ENCODE measurements around the gene KIAA1755.
"Not testable (repeated sequence)": the region's sequence is repeated elsewhere in the genome, so short reads cannot be mapped to it uniquely, and the experiment has no call there.

Gene KIAA1755

GRCh38 chr20:38286586-38287531 is 26.3 kb upstream of the KIAA1755 start:
- no peak for DNase-seq (ENCODE audit: low read depth in 3 of 3)

- DNase-seq (ENCODE audit: low read depth in 3 of 3), result no peak
Observed at GRCh38 chr20:38284893-38285444, 24.4 kb upstream of the KIAA1755 start.

GRCh38 chr20:38284066-38284650 is 23.6 kb upstream of the KIAA1755 start:
- DNase-seq (ENCODE audit: low read depth in 3 of 3), result not testable (repeated sequence)

GRCh38 chr20:38283236-38283635 is 22.7 kb upstream of the KIAA1755 start:
- no peak for DNase-seq (ENCODE audit: low read depth in 3 of 3)

GRCh38 chr20:38281176-38281915 is 20.8 kb upstream of the KIAA1755 start:
- DNase-seq (ENCODE audit: low read depth in 3 of 3), result not testable (repeated sequence)

- DNase-seq (ENCODE audit: low read depth in 3 of 3), result no peak
Observed at GRCh38 chr20:38278763-38279162, 18.2 kb upstream of the KIAA1755 start.

DNA sequence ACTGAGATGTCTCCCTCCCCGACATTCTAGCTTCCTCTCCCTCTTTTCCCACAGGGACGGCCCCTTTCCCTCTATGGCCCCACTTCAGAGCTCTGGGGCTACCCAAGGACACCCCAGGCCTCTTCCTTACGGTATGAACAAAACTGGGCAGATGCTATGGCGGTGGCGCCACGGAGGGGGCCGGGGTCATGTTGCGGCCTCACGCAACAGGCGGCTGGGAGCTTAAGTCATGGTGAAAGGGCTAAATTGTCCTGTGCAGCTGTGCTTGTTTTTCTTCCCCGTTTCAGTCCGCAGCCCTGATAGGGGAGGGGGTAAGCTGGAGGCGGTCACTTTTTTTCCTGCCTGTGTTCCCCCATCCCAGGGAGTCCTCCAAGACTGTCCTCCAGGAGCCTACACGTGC is 17.6 kb upstream of the KIAA1755 start:
- DNase-seq (ENCODE audit: low read depth in 3 of 3), result no peak

DNA sequence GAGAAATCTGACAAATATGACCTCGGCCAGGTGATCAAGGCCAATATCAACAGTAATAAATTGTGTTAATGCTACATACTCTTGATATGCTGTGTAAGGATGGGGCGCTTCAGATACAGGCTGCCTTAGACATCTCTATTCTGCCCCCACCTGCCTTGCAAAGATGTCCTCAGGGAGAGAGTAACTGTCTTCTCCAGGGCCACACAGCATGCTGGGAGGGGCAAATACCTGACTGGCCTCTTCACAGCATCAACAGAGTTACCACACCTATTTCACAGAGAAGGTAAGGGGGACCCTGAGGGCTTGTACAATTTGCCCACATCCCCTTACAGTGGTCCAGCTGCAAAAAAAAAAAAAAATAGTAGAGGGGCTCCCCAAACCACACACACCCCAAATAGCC is 17.2 kb upstream of the KIAA1755 start:
- no peak for DNase-seq (ENCODE audit: low read depth in 3 of 3)

GRCh38 chr20:38277285-38277684 is 16.8 kb upstream of the KIAA1755 start:
- DNase-seq (ENCODE audit: low read depth in 3 of 3), result no peak

DNA sequence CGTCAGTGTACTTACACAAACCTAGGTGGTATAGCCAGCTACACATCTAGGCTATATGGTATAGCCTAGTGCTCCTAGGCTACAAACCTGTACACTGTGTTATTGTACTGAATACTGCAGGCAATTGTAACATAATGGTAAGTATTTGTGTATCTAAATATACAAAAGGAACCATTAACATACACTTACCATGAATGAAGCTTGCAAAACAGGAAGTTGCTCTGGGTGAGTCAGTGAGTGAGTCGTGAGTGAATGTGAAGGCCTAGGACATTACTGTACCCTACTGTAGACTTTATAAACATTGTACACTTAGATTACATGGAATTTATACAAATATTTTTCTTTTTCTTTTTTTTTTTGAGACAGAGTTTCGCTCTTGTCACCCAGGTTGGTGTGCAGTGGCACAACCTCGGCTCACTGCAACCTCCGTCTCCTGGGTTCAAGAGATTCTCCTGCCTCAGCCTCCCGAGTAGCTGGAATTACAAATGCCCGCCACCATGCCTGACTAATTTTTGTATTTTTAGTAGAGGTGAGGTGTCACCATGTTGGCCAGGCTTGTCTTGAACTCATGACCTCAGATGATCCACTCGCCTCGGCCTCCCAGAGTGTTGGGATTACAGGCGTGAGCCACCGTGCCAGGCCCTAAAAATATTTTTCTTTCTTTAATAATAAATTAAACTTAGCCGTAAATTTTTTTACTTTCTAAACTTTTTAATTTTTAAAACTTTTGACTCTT is 15.4 kb upstream of the KIAA1755 start:
- DNase-seq (ENCODE audit: low read depth in 3 of 3), result no peak

DNA sequence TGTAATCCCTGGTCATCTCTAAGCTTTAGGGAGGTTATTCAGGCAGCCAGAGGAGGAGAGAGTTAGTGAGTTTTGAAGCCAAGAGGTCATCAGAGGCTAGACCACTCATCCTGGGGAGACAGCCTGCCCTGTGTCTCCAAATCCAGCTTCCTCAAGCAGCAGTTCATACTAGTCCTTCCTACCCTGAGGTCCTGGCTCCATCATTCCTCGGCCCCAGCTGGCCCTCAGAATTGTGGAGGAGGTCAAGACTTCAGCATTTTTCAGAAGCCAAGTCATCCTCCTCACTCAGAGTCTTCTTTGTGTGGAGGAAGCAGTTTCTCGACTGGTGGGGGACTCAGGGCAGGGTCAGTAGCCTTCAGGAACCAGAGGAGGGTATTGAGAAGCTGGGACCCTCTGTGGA is 12.4 kb upstream of the KIAA1755 start:
- no peak for DNase-seq (ENCODE audit: low read depth in 3 of 3)

- DNase-seq (ENCODE audit: low read depth in 3 of 3), result no peak
Observed at GRCh38 chr20:38272398-38272797, 11.9 kb upstream of the KIAA1755 start.

GRCh38 chr20:38271608-38272120 is 11.1 kb upstream of the KIAA1755 start:
- no peak for DNase-seq (ENCODE audit: low read depth in 3 of 3)

DNA sequence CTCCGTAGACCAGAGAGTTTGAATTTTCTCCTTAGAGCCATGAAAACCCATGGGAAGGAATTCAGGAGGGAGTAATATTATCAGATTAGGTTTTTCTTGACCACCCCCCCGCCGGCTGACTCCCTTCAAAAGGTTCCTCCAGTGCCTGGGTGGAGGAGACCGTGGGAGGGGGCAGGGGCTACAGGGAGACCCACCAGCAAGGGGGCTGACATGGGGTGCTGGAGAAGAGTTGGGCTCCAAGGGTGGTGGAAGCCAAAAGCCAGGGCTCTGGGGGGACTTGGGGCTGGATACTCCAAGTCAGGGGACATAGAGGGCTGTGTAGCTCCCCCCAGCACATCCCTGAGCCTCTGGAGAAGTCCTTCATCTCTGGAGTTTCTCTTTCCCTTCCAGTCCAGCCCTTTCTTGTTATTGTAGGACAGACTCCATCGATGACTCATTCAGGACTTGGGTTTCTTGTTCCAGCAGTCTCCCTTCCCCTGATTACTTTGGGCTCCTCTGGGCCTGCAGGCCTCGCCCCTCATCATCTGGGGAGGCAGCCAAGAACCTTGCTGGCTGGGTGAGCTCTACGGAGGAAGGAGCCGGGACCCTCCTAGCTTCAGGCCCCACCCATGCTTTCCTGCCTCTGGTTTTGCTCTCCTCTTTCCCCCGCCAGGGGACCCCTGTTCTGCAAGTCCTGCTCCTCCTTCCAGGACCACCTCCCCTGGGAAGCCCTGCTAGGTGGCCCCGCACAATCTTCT is 10.5 kb upstream of the KIAA1755 start:
- no peak for DNase-seq (ENCODE audit: low read depth in 3 of 3)

DNA sequence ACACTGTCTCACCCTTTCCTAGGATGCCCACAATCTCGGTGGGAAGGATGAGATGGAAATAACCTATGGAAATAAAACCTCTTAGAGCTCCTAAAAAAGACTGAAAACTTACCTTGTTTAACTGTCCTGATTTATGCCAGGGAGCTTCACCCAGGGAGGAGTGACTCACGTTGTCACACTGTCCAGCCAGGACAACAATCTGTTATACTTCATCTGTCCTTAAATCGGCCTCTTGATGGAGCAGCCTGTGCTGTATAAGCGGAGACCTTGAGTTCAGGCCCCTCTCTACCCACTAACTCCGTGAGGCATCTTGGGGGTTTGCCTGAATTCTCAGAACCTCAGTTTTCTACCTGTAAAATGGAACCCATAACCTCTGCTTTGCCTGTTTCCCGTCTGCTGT is 9.2 kb upstream of the KIAA1755 start:
- no peak for DNase-seq (ENCODE audit: low read depth in 3 of 3)

DNA sequence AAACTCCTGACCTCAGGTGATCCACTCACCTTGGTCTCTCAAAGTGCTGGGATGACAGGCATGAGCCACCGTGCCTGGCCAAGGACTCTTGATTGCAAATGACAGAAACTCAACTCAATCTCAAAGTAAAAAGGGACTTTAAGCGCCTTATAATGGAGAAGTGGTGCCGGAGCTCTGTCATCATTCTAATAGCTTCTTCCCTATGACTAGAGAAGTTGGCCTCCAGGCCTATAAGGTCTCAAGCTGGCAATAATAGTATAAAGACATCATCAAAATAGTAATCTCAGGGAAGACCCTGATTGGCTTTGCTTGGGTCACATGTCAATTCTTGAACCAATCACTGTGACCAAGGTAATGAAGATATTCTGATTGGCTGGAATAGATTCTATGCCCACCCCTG is 8.5 kb upstream of the KIAA1755 start:
- no peak for DNase-seq (ENCODE audit: low read depth in 3 of 3)

- DNase-seq (ENCODE audit: low read depth in 3 of 3), result no peak
Observed at GRCh38 chr20:38267901-38268514, 7.5 kb upstream of the KIAA1755 start.

GRCh38 chr20:38267296-38267695 is 6.8 kb upstream of the KIAA1755 start:
- no peak for DNase-seq (ENCODE audit: low read depth in 3 of 3)

DNA sequence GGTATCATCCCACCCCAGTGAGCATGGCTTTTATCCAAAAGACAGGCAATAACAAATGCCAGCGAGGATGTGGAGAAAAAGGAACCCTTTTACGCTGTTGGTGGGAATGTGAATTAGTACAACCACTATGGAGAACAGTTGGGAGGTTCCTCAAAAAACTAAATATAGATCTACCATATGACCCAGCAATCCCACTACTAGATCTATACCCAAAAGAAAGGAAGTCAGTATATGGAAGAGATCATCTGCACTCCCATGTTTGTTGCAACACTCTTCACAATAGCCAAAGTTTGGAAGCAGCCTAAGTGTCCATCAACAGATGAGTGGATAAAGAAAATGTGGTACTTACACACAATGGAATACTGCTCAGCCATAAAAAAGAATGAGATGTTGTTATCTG is 5.9 kb upstream of the KIAA1755 start:
- DNase-seq (ENCODE audit: low read depth in 3 of 3), result no peak

DNA sequence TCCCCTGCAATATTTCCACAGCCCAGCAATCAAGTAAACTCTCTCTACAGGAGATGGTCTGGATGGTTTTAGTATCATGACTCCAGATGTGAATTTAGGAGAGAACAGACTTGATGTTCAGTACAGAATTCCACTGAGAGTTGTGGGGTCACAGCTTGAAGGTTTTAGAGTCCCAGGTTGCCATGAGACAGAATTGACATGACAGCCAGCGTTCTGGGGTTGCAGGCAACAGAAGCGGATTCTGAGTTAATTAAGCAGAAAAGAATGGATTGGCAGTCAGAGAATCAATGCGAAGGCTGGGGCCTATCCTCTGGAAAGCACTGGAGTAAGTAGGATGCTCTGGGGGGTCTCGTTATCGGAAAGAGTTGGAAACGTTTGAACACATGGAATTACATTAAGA is 2.4 kb upstream of the KIAA1755 start:
- DNase-seq (ENCODE audit: low read depth in 3 of 3), result no peak
